Gastroesophageal sphincter (tissue), 3 donors: ENCODE measurements around the gene L1CAM.

Source experiments
- CTCF ChIP-seq, 4 experiments: fragments of 200-600 bp in 2 of 4; fragments of 450-650 bp in 2 of 4; sonication (generic) in 1 of 4; IDR thresholded peaks; one replicate each; pipeline ENCODE4 v1.5.1; 2017 to 2019; ENCODE audit warnings: antibody characterized with exemption in 4 of 4, mild to moderate bottlenecking in 2 of 4, moderate library complexity in 2 of 4
- POLR2AphosphoS5 ChIP-seq: sonication (generic); formaldehyde crosslinking; IDR thresholded peaks from one replicate; pipeline ENCODE4 v1.6.1; 2017; ENCODE audit warnings: antibody characterized with exemption

- TF ChIP-seq POLR2AphosphoS5 (no peak), CTCF (IDR thresholded peaks at IDR 0.05) (no peak)
Measured at GRCh38 chrX:153865321-153865580, 20.7 kb downstream of the L1CAM start.
